Measurements from ENCODE around the gene LAG3.

GRCh38 chr12:6765048-6765633 lies 7.2 kb upstream of the LAG3 start:
- no peak for TF ChIP-seq POLR2A (IDR thresholded peaks at IDR 0.05)
- TF ChIP-seq CTCF (IDR thresholded peaks at IDR 0.05), result no peak
- no peak for TF ChIP-seq POLR2AphosphoS5 (IDR thresholded peaks at IDR 0.05)
- no peak for TF ChIP-seq EP300 (IDR thresholded peaks at IDR 0.05; ENCODE audit: low read depth)
